Hepatocyte (in vitro differentiated cells): ENCODE measurements around the gene DLX5.

Experiments used
- CTCF ChIP-seq: fragments of 200-600 bp; sonication (generic); IDR thresholded peaks from 2 replicates; pipeline ENCODE4 v1.5.1; 2016; ENCODE audit warnings: antibody characterized with exemption, mild to moderate bottlenecking; ENCODE audit not compliant: poor library complexity
- EZH2 ChIP-seq: fragments of 200-600 bp; sonication (generic); IDR thresholded peaks from 2 replicates; pipeline ENCODE4 v1.6.1; 2016; ENCODE audit warnings: antibody characterized with exemption, mild to moderate bottlenecking, borderline replicate concordance

GRCh38 chr7:97016381-97017191 lies 8.0 kb downstream of the DLX5 start:
- no peak for TF ChIP-seq CTCF
- no peak for TF ChIP-seq EZH2
